ENCODE data around the gene PADI3.
"Not testable (repeated sequence)": the region's sequence is repeated elsewhere in the genome, so short reads cannot be mapped to it uniquely, and the experiment has no call there.

- not testable (repeated sequence) for TF ChIP-seq CTCF (IDR thresholded peaks at IDR 0.05; ENCODE audit: control extremely low read depth in 1 of 3, insufficient read depth in 1 of 3, low read depth in 1 of 3, low read length in 3 of 3); JUN (IDR thresholded peaks at IDR 0.05; ENCODE audit: low read depth, low read length); CEBPB (IDR thresholded peaks at IDR 0.05; ENCODE audit: low read depth, low read length); POLR2A (IDR thresholded peaks at IDR 0.05; ENCODE audit: control extremely low read depth in 1 of 2, low read depth in 2 of 2, low read length in 2 of 2); ZNF274 (IDR thresholded peaks at IDR 0.05; ENCODE audit: borderline replicate concordance, extremely low read depth, low read length); EZH2 (IDR thresholded peaks at IDR 0.05; ENCODE audit: low read depth, low read length, severe bottlenecking); RBBP5 (IDR thresholded peaks at IDR 0.05; ENCODE audit: borderline replicate concordance, low read depth, low read length)
Observed at GRCh38 chr1:17241780-17242074, 7.2 kb upstream of the PADI3 start.

Data from H1 (cell line).